K562 (cell line): ENCODE measurements around the gene FLAD1. TPM values are rescaled to one million over a fixed set of nuclear protein-coding genes. Genes with fewer than 3 reads are reported as not detected.

Source experiments
- BRD4 ChIP-seq: fragments of 200-600 bp; sonication (generic); IDR thresholded peaks from 2 replicates; pipeline ENCODE4 v1.6.1; 2017; ENCODE audit warnings: inconsistent platforms
- CBFA2T2 ChIP-seq: fragments of 450-650 bp; conservative IDR thresholded peaks from 2 replicates; pipeline ENCODE4 v1.6.1; 2017; ENCODE audit warnings: mild to moderate bottlenecking
- COPS2 ChIP-seq: fragments of 450-650 bp; conservative IDR thresholded peaks from 2 replicates; pipeline ENCODE4 v1.6.1; 2016; ENCODE audit warnings: mild to moderate bottlenecking, moderate library complexity
- FOXA1 ChIP-seq: fragments of 450-650 bp; IDR thresholded peaks from 2 replicates; pipeline ENCODE4 v1.6.1; 2016; ENCODE audit warnings: mild to moderate bottlenecking, borderline replicate concordance
- HSF4 ChIP-seq: fragments of 250-450 bp; sonication (Bioruptor Pico); IDR thresholded peaks from 2 replicates; pipeline ENCODE4 v2.1.2; 2022; ENCODE audit warnings: mild to moderate bottlenecking, moderate library complexity, borderline replicate concordance
- KLF10 ChIP-seq: fragments of 250-450 bp; sonication (Bioruptor Pico); IDR thresholded peaks from 2 replicates; pipeline ENCODE4 v1.6.1; 2021; ENCODE audit warnings: matching md5 sums
- MCM3 ChIP-seq: fragments of 450-650 bp; IDR thresholded peaks from 2 replicates; pipeline ENCODE4 v1.6.1; 2016
- NFIC ChIP-seq: fragments of 450-650 bp; IDR thresholded peaks from 2 replicates; pipeline ENCODE4 v1.6.1; 2017; ENCODE audit warnings: mild to moderate bottlenecking, inconsistent platforms
- SMC3 ChIP-seq: conservative IDR thresholded peaks from 2 replicates; pipeline ENCODE4 v1.6.1; 2011; ENCODE audit warnings: low read depth, low read length, improper control_type of control experiment; ENCODE audit not compliant: insufficient read depth
- SRF ChIP-seq, 2 experiments: fragments of 250-450, 450-650 bp in 1 of 2; sonication (Bioruptor Pico) in 1 of 2; sonication (generic) in 1 of 2; formaldehyde crosslinking; IDR thresholded peaks; 2 replicates each; pipeline versions ENCODE4 v1.5.0 to v1.5.1; 2020 to 2022; ENCODE audit warnings: mild to moderate bottlenecking in 1 of 2, missing genetic modification reagents in 1 of 2
- ZKSCAN1 ChIP-seq: fragments of 150-350 bp; IDR thresholded peaks from 2 replicates; pipeline ENCODE4 v1.6.1; 2016; ENCODE audit warnings: low read depth, low read length
- ZNF174 ChIP-seq: fragments of 250-450 bp; sonication (Bioruptor Pico); IDR thresholded peaks from 2 replicates; pipeline ENCODE4 v1.4.0; 2020; ENCODE audit warnings: mild to moderate bottlenecking
- ZNF551 ChIP-seq: fragments of 250-450 bp; sonication (Bioruptor Pico); IDR thresholded peaks from 2 replicates; pipeline ENCODE4 v1.5.0; 2021; ENCODE audit warnings: mild to moderate bottlenecking, moderate library complexity
- polyA plus RNA-seq, 8 experiments: library from polyadenylated mRNA; depleted of rRNA in 4 of 8; stranded (reverse) in 5 of 8; unstranded in 3 of 8; fragments of >200 nt; fragmentation: Nextera tagmentation in 2 of 8; fragmentation: Illumina TruSeq in 1 of 8; extraction: Ambion mirVana in 2 of 8; extraction: Trizol in 1 of 8; gene quantifications; 2 replicates each; pipeline versions ENCODE4 v1.2.1 to v1.2.3, GENCODE V29; 2011 to 2014; ENCODE audit warnings: inconsistent platforms in 1 of 8, missing spikeins in 1 of 8
- total RNA-seq, 7 experiments: library from RNA; depleted of rRNA in 6 of 7; stranded (reverse); fragments of >200 nt in 6 of 7; fragmentation: Illumina TruSeq in 2 of 7; extraction: Trizol in 2 of 7; gene quantifications; 2 replicates each; pipeline versions ENCODE4 v1.2.1 to v1.2.3, GENCODE V29; 2011 to 2021; ENCODE audit warnings: low replicate concordance in 1 of 7
- TF ChIP-seq, protein P1 (sequence below), 2 experiments: fragments of 200-800 bp in 1 of 2; sonication (Bioruptor generic) in 1 of 2; sonication (generic) in 1 of 2; formaldehyde crosslinking in 1 of 2; IDR thresholded peaks in 1 of 2; conservative IDR thresholded peaks in 1 of 2; 2 replicates each; pipeline versions ENCODE4 v1.5.0 to v1.6.1; 2016 to 2020; ENCODE audit warnings: missing compliant biosample characterization in 1 of 2, missing genetic modification characterization in 1 of 2, missing genetic modification reagents in 1 of 2
- TF ChIP-seq, protein P2 (sequence below): sonication (generic); formaldehyde crosslinking; IDR thresholded peaks from 2 replicates; pipeline ENCODE4 v1.8.0; 2022; ENCODE audit warnings: missing genetic modification reagents, mild to moderate bottlenecking, borderline replicate concordance
- TF ChIP-seq, protein P3 (sequence below): sonication (generic); formaldehyde crosslinking; IDR thresholded peaks from 2 replicates; pipeline ENCODE4 v1.4.0; 2020; ENCODE audit warnings: mild to moderate bottlenecking, missing genetic modification reagents
- TF ChIP-seq, protein P4 (sequence below): conservative IDR thresholded peaks from 2 replicates; pipeline ENCODE4 v1.6.1; 2011; ENCODE audit warnings: low read depth, mild to moderate bottlenecking, low read length; ENCODE audit not compliant: control insufficient read depth
- TF ChIP-seq, protein P5 (sequence below), 2 experiments: fragments of 450-650 bp in 1 of 2; IDR thresholded peaks; 2 replicates each; pipeline ENCODE4 v1.6.1; 2011 to 2017; ENCODE audit warnings: low read depth in 2 of 2, antibody characterized with exemption in 1 of 2, borderline replicate concordance in 1 of 2, low read length in 1 of 2, mild to moderate bottlenecking in 1 of 2, mixed read lengths in 1 of 2; ENCODE audit not compliant: control insufficient read depth in 1 of 2

FLAD1 gene
- total and polyA plus RNA-seq, 9 of the 15 experiments (the other 6 are each of a cell fraction or from before 2014, with no cell fraction given), result 24.9 to 85.8 (median 67.0) TPM

DNA sequence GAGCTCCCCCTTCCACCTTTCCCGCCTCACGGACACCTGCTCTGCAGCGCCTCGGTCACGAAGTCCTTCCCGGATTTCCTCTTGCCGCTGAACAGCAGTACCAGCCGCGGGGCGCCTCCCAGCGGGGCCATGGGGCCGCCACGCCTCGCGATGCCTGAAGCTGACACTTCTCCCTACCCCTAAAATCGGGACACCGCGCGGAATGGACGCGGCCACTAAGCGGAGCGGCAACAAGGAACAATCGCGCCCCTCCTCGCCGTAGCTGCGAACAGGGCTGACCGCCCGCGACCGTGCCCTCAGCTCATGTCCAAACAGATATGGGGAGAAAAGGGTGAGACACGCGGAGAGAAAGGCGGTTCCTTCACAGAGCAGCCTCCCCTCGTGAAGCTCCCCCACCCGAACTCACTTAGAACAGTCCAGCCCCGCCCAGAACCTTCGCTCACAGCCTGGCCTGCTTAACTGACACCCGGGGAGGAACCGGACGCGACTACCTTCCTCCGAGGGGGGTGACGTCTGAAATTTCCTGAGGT is 46.5 kb upstream of the FLAD1 start, which contains the start of gene PMVK (continued):
- TF ChIP-seq, protein P1, sequence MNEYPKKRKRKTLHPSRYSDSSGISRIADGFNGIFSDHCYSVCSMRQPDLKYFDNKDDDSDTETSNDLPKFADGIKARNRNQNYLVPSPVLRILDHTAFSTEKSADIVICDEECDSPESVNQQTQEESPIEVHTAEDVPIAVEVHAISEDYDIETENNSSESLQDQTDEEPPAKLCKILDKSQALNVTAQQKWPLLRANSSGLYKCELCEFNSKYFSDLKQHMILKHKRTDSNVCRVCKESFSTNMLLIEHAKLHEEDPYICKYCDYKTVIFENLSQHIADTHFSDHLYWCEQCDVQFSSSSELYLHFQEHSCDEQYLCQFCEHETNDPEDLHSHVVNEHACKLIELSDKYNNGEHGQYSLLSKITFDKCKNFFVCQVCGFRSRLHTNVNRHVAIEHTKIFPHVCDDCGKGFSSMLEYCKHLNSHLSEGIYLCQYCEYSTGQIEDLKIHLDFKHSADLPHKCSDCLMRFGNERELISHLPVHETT (CRISPR knock-in tag; conservative IDR thresholded peaks at IDR 0.05 in 1 of 2, IDR thresholded peaks at IDR 0.05 in 1 of 2), result peak in 1 of 2 experiments; percentile 66; a peak in 1 of 4 replicates
- TF ChIP-seq, protein P2, sequence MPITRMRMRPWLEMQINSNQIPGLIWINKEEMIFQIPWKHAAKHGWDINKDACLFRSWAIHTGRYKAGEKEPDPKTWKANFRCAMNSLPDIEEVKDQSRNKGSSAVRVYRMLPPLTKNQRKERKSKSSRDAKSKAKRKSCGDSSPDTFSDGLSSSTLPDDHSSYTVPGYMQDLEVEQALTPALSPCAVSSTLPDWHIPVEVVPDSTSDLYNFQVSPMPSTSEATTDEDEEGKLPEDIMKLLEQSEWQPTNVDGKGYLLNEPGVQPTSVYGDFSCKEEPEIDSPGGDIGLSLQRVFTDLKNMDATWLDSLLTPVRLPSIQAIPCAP, result peak; percentile 91; the same call in 1 of the 2 replicates
- no peak for TF ChIP-seq MCM3
- TF ChIP-seq, protein P3, sequence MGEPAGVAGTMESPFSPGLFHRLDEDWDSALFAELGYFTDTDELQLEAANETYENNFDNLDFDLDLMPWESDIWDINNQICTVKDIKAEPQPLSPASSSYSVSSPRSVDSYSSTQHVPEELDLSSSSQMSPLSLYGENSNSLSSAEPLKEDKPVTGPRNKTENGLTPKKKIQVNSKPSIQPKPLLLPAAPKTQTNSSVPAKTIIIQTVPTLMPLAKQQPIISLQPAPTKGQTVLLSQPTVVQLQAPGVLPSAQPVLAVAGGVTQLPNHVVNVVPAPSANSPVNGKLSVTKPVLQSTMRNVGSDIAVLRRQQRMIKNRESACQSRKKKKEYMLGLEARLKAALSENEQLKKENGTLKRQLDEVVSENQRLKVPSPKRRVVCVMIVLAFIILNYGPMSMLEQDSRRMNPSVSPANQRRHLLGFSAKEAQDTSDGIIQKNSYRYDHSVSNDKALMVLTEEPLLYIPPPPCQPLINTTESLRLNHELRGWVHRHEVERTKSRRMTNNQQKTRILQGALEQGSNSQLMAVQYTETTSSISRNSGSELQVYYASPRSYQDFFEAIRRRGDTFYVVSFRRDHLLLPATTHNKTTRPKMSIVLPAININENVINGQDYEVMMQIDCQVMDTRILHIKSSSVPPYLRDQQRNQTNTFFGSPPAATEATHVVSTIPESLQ (CRISPR knock-in tag), result peak; percentile 99
- no peak for TF ChIP-seq ZNF174
- TF ChIP-seq SMC3, result 0 out of 2 replicates have a peak, but pooled peaks have one; percentile 23
- no peak for TF ChIP-seq CBFA2T2
- no peak for TF ChIP-seq BRD4
- no peak for TF ChIP-seq KLF10 (CRISPR knock-in tag)
- no peak for TF ChIP-seq HSF4 (CRISPR knock-in tag)
- no peak for TF ChIP-seq FOXA1
- TF ChIP-seq, protein P4, sequence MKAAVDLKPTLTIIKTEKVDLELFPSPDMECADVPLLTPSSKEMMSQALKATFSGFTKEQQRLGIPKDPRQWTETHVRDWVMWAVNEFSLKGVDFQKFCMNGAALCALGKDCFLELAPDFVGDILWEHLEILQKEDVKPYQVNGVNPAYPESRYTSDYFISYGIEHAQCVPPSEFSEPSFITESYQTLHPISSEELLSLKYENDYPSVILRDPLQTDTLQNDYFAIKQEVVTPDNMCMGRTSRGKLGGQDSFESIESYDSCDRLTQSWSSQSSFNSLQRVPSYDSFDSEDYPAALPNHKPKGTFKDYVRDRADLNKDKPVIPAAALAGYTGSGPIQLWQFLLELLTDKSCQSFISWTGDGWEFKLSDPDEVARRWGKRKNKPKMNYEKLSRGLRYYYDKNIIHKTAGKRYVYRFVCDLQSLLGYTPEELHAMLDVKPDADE, result no peak; the same call in 1 of the 2 replicates
- no peak for TF ChIP-seq COPS2
- TF ChIP-seq ZKSCAN1, result peak; percentile 51; the same call in 1 of the 2 replicates
- TF ChIP-seq NFIC, result no peak; the same call in none of the 2 replicates
- TF ChIP-seq SRF (CRISPR knock-in tag; IDR thresholded peaks at IDR 0.05), result peak in 1 of 2 experiments; percentile 73; a peak in 1 of 4 replicates
- TF ChIP-seq, protein P5, sequence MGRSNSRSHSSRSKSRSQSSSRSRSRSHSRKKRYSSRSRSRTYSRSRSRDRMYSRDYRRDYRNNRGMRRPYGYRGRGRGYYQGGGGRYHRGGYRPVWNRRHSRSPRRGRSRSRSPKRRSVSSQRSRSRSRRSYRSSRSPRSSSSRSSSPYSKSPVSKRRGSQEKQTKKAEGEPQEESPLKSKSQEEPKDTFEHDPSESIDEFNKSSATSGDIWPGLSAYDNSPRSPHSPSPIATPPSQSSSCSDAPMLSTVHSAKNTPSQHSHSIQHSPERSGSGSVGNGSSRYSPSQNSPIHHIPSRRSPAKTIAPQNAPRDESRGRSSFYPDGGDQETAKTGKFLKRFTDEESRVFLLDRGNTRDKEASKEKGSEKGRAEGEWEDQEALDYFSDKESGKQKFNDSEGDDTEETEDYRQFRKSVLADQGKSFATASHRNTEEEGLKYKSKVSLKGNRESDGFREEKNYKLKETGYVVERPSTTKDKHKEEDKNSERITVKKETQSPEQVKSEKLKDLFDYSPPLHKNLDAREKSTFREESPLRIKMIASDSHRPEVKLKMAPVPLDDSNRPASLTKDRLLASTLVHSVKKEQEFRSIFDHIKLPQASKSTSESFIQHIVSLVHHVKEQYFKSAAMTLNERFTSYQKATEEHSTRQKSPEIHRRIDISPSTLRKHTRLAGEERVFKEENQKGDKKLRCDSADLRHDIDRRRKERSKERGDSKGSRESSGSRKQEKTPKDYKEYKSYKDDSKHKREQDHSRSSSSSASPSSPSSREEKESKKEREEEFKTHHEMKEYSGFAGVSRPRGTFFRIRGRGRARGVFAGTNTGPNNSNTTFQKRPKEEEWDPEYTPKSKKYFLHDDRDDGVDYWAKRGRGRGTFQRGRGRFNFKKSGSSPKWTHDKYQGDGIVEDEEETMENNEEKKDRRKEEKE (IDR thresholded peaks at IDR 0.05; ENCODE audit: borderline replicate concordance in 1 of 2, control insufficient read depth in 1 of 2, low read depth in 2 of 2, low read length in 1 of 2), result no peak
- TF ChIP-seq ZNF551 (CRISPR knock-in tag), result no peak
